HUES64 (cell line): ENCODE results near the gene RIC1.

Experiments used
- H3K27ac ChIP-seq: 2 replicates; pipeline ENCODE4 v1.7.0; 2013; ENCODE audit warnings: low read depth, low read length, inconsistent platforms
- H3K27me3 ChIP-seq: 2 replicates; pipeline ENCODE4 v1.6.1; 2013; ENCODE audit warnings: mild to moderate bottlenecking, low read length; ENCODE audit not compliant: insufficient read depth
- H3K36me3 ChIP-seq: 2 replicates; pipeline ENCODE4 v1.6.1; 2013; ENCODE audit warnings: mild to moderate bottlenecking, low read length; ENCODE audit not compliant: insufficient read depth
- H3K4me1 ChIP-seq: 2 replicates; pipeline ENCODE4 v1.6.1; 2013; ENCODE audit warnings: mild to moderate bottlenecking, low read length, moderate library complexity; ENCODE audit not compliant: insufficient read depth
- H3K4me3 ChIP-seq: 2 replicates; pipeline ENCODE4 v1.5.1; 2013; ENCODE audit warnings: mild to moderate bottlenecking, low read length, moderate library complexity
- H3K9ac ChIP-seq: 2 replicates; pipeline ENCODE4 v1.6.1; 2013; ENCODE audit warnings: mild to moderate bottlenecking, low read depth, low read length
- H3K9me3 ChIP-seq: 2 replicates; pipeline ENCODE4 v1.6.1; 2013; ENCODE audit warnings: low read depth, low read length; ENCODE audit not compliant: insufficient read depth
- WGBS: fragments of 150-250, 120-280 bp; methylation state at CpG from one replicate; pipeline ENCODE4 v1.1.7; 2013; ENCODE audit warnings: missing lambda C conversion rate; 5-methylcytosine and 5-hydroxymethylcytosine counted together

Gene RIC1

DNA sequence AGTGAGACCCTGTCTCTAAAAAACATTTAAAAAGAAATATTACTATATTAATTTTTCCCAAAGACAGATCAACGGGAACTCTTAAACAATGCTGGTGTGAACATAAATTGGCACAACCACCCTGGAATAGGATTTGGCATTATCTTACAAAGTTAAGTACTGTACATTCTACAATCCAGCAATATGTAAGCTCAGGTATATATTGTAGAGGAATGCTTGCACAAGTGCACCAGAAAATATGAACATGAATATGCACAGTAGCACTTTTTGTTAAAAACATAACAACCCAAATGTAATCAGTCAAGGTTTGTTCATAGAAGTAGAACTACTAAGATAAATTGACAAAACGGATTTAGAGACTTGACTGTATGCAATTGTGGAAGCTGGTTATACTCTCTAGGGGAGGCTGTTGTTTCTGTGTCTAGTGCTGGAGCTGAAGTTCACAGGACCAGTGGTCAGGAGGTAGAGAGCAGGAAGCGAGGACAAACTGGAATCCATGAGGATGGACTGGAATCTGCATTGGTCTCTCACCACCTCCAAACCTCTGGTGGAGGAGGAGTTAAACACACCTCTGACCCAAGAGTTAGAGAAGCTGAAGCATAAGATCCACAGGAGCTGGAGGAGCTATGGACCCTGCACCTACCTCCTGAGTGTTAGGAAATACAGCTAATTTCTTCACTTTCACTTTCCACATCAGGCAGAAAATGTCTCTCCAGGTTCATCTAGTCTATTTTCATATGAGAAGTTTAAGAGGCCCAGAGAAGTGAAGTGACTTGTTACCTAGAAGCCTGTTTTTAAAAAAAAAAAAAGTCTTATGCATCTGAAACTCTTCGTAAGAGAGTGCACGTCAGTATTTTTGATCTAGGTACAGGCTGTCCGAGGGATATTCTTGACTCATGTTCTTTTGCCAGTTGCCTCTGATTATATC, 20.3 kb upstream of the RIC1 start:
- WGBS = 92% methylated on average over 6 of the region's 6 CpGs
- Histone ChIP-seq H3K9me3 (no peaks in the 10 kb centered on the region), H3K9ac (no peak overlapping the region), H3K36me3 (no peaks in the 10 kb centered on the region), H3K4me1 (no peaks in the 10 kb centered on the region), H3K27me3 (no peaks in the 10 kb centered on the region), H3K27ac (no peak overlapping the region), H3K4me3 (no peak overlapping the region)

- WGBS = 100% methylated on average over 3 of the region's 3 CpGs
- H3K4me3 ChIP-seq = no peak overlapping the region
Measured at GRCh38 chr9:5609226-5609596, 19.7 kb upstream of the RIC1 start.

GRCh38 chr9:5610491-5610890, 18.4 kb upstream of the RIC1 start:
- H3K9me3 ChIP-seq = no peaks in the 10 kb centered on the region
- H3K4me3 ChIP-seq = no peak overlapping the region
- no peak overlapping the region for H3K9ac ChIP-seq
- H3K27me3 ChIP-seq = no peaks in the 10 kb centered on the region
- H3K27ac ChIP-seq = no peak overlapping the region
- no peaks in the 10 kb centered on the region for H3K4me1 ChIP-seq
- no peaks in the 10 kb centered on the region for H3K36me3 ChIP-seq
- 100% methylated on average over 1 of the region's 2 CpGs for WGBS

More at GRCh38 chr9:5609226-5609596, 19.7 kb upstream of the RIC1 start:
- no peak overlapping the region for H3K9ac ChIP-seq
- H3K9me3 ChIP-seq = no peaks in the 10 kb centered on the region
- H3K4me1 ChIP-seq = no peaks in the 10 kb centered on the region
- no peak overlapping the region for H3K27ac ChIP-seq
- no peaks in the 10 kb centered on the region for H3K27me3 ChIP-seq
- no peaks in the 10 kb centered on the region for H3K36me3 ChIP-seq

- Histone ChIP-seq H3K27ac (no peak overlapping the region), H3K4me1 (no peaks in the 10 kb centered on the region), H3K9ac (no peak overlapping the region)
Measured at GRCh38 chr9:5611321-5612184, 17.4 kb upstream of the RIC1 start.

DNA sequence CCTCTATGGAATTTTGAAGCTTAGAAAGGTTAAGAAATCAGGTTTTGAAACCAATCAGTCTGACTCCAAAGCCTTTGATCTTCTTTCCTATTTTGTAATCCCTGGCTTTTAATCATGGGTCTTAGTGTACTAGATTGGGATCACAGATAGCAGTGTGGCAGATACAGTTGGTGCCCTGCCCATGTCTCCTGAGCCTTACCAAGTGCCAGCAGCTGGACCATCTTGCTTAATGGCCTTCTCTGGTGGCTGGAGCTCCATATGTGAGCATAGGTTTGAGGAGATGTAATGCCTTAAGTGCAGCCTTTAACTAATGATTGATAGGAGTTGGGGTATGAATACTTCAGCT, 16.7 kb upstream of the RIC1 start:
- Histone ChIP-seq H3K4me1 (no peaks in the 10 kb centered on the region), H3K36me3 (no peaks in the 10 kb centered on the region), H3K27ac (no peak overlapping the region), H3K9ac (no peak overlapping the region), H3K4me3 (no peak overlapping the region), H3K27me3 (no peaks in the 10 kb centered on the region), H3K9me3 (no peaks in the 10 kb centered on the region)

More at GRCh38 chr9:5611321-5612184, 17.4 kb upstream of the RIC1 start:
- Histone ChIP-seq H3K4me3 (no peak overlapping the region), H3K9me3 (no peaks in the 10 kb centered on the region), H3K36me3 (no peaks in the 10 kb centered on the region), H3K27me3 (no peaks in the 10 kb centered on the region)
- 93% methylated on average over 6 of the region's 6 CpGs for WGBS

DNA sequence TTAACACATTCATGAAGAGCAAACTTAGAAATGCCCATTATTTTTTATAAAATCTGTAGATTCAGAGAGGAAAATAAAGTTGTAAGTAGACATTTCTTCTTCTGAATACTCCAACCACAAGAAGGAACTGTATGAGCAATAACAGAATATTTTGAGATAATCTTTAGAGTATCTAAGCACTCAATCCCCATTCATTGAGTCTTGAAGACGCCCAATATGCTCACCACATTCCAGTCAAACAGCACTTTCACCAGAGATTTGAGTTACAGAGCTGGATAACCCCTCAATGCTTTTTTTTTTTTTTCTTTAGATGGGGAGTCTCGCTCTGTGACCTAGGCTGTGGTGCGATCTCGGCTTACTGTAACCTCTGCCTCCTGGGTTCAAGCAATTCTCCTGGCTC, 14.7 kb upstream of the RIC1 start:
- Histone ChIP-seq H3K9me3 (no peaks in the 10 kb centered on the region), H3K36me3 (no peaks in the 10 kb centered on the region), H3K4me3 (no peak overlapping the region), H3K27me3 (no peaks in the 10 kb centered on the region), H3K27ac (no peak overlapping the region), H3K9ac (no peak overlapping the region), H3K4me1 (no peaks in the 10 kb centered on the region)
- WGBS = 96% methylated on average over 4 of the region's 4 CpGs

- Histone ChIP-seq H3K27ac (no peak overlapping the region), H3K27me3 (no peaks in the 10 kb centered on the region), H3K4me1 (no peaks in the 10 kb centered on the region), H3K36me3 (no peaks in the 10 kb centered on the region), H3K9me3 (no peaks in the 10 kb centered on the region), H3K9ac (no peak overlapping the region), H3K4me3 (no peak overlapping the region)
- WGBS = 59% methylated on average over 2 of the region's 3 CpGs
Measured at GRCh38 chr9:5614985-5615384, 13.9 kb upstream of the RIC1 start.

- H3K4me1 ChIP-seq = no peaks in the 10 kb centered on the region
- H3K36me3 ChIP-seq = no peaks in the 10 kb centered on the region
- H3K27me3 ChIP-seq = no peaks in the 10 kb centered on the region
- no peak overlapping the region for H3K4me3 ChIP-seq
- H3K27ac ChIP-seq = no peak overlapping the region
- no peaks in the 10 kb centered on the region for H3K9me3 ChIP-seq
- no peak overlapping the region for H3K9ac ChIP-seq
Measured at GRCh38 chr9:5617749-5618148, 11.2 kb upstream of the RIC1 start.

DNA sequence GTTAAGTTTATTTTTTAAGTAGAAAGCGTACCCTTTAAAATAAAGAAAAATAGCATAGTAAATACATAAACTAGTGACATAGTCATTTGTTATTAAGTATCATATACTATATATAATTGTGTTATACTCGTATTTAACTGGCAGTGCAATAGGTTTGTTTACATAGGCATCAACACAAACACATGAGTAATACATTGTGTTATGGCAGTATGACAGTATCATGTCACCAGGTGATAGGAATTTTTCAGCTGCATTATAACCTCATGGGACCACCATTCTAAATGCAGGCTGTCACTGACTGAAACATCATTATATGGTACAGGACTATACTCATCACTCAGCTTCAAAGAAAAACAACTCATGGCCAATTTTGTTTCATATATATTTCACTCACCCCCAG, 8.4 kb upstream of the RIC1 start:
- Histone ChIP-seq H3K27me3 (no peaks in the 10 kb centered on the region), H3K4me3 (no peak overlapping the region), H3K4me1 (no peaks in the 10 kb centered on the region), H3K9me3 (no peaks in the 10 kb centered on the region), H3K27ac (no peak overlapping the region), H3K9ac (no peak overlapping the region), H3K36me3 (no peaks in the 10 kb centered on the region)
- WGBS = no CpG with 5 or more reads among the region's 2 CpGs

- Histone ChIP-seq H3K27me3 (no peaks in the 10 kb centered on the region), H3K4me3 (no peak overlapping the region), H3K9me3 (no peaks in the 10 kb centered on the region), H3K36me3 (no peaks in the 10 kb centered on the region), H3K27ac (no peak overlapping the region), H3K4me1 (no peaks in the 10 kb centered on the region), H3K9ac (no peak overlapping the region)
- WGBS = 95% methylated on average over 4 of the region's 4 CpGs
Measured at GRCh38 chr9:5621327-5621726, 7.6 kb upstream of the RIC1 start.

- H3K27me3 ChIP-seq = no peaks in the 10 kb centered on the region
- no peaks in the 10 kb centered on the region for H3K36me3 ChIP-seq
- no peak overlapping the region for H3K27ac ChIP-seq
- 89% methylated on average over 3 of the region's 3 CpGs for whole genome bisulfite sequencing
- no peaks in the 10 kb centered on the region for H3K4me1 ChIP-seq
- H3K9me3 ChIP-seq = no peaks in the 10 kb centered on the region
- no peak overlapping the region for H3K4me3 ChIP-seq
- no peak overlapping the region for H3K9ac ChIP-seq
Measured at GRCh38 chr9:5622016-5622415, 6.9 kb upstream of the RIC1 start.
